Measurements from ENCODE around the gene IGSF3.

DNA sequence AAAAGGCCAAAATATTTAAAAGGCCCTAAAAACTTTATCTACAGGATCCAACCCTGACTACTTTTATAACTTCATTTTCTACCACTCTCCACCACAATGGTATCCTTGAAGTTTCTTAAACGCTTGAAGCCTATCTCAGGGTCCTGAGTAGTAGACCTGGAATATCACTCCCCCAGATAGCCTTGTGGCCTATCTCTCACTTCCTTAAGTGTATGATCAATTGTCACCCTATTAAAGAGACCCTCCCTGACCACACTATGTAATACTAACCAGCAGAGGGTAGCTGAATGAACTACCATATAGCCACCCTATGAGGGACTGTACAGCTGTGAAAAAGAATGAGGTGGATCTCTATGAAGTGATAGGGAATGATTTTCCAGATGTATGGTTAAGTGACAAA, 102.3 kb downstream of the IGSF3 start:
- TF ChIP-seq POLR2A (IDR thresholded peaks at IDR 0.05): no peak
- TF ChIP-seq, protein P1, sequence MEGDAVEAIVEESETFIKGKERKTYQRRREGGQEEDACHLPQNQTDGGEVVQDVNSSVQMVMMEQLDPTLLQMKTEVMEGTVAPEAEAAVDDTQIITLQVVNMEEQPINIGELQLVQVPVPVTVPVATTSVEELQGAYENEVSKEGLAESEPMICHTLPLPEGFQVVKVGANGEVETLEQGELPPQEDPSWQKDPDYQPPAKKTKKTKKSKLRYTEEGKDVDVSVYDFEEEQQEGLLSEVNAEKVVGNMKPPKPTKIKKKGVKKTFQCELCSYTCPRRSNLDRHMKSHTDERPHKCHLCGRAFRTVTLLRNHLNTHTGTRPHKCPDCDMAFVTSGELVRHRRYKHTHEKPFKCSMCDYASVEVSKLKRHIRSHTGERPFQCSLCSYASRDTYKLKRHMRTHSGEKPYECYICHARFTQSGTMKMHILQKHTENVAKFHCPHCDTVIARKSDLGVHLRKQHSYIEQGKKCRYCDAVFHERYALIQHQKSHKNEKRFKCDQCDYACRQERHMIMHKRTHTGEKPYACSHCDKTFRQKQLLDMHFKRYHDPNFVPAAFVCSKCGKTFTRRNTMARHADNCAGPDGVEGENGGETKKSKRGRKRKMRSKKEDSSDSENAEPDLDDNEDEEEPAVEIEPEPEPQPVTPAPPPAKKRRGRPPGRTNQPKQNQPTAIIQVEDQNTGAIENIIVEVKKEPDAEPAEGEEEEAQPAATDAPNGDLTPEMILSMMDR (IDR thresholded peaks at IDR 0.05): no peak
